Ovary (tissue), 9 donors: ENCODE data around the gene TMEM30A. TPM values are rescaled to one million over a fixed set of nuclear protein-coding genes. Genes with fewer than 3 reads are reported as not detected.

Experiments used
- DNase-seq, 5 donors: peaks; one replicate each; pipeline ENCODE4 v3.0.0-alpha.2; 2019 to 2020
- H3K27ac ChIP-seq, 2 donors: fragments of 200-600 bp; one replicate each; pipeline versions ENCODE4 v1.5.1 to v1.8.0; 2019 to 2022
- H3K27me3 ChIP-seq: fragments of 200-600 bp; one replicate; pipeline ENCODE4 v1.8.0; 2022
- H3K36me3 ChIP-seq: fragments of 200-600 bp; sonication (generic); one replicate; pipeline ENCODE4 v1.5.1; 2019
- H3K4me1 ChIP-seq: one replicate; pipeline ENCODE4 v1.8.1; 2013; ENCODE audit warnings: mild to moderate bottlenecking, moderate library complexity; ENCODE audit not compliant: insufficient read depth
- H3K4me3 ChIP-seq: fragments of 200-600 bp; sonication (generic); one replicate; pipeline ENCODE4 v1.5.1; 2017
- H3K9me3 ChIP-seq, 2 donors: fragments of 200-600 bp in 1 of 2; sonication (generic) in 1 of 2; one replicate each; pipeline versions ENCODE4 v1.5.1 to v1.8.1; 2013 to 2019; ENCODE audit warnings: mild to moderate bottlenecking in 1 of 2, moderate library complexity in 1 of 2
- CTCF ChIP-seq, 3 donors: fragments of 450-650 bp in 2 of 3; fragments of 200-600 bp in 1 of 3; IDR thresholded peaks; one replicate each; pipeline versions ENCODE4 v1.5.1 to v1.8.0; 2016 to 2022; ENCODE audit warnings: antibody characterized with exemption in 3 of 3, mild to moderate bottlenecking in 1 of 3
- EP300 ChIP-seq: sonication (generic); formaldehyde crosslinking; IDR thresholded peaks from one replicate; pipeline ENCODE4 v1.6.1; 2017; ENCODE audit warnings: antibody characterized with exemption
- POLR2A ChIP-seq: fragments of 450-650 bp; IDR thresholded peaks from one replicate; pipeline ENCODE4 v1.6.1; 2017; ENCODE audit warnings: antibody characterized with exemption, mild to moderate bottlenecking, moderate library complexity
- WGBS, 3 donors: extraction: QIAGEN DNeasy Blood & Tissue Kit in 1 of 3; methylation state at CpG; one replicate each; pipeline versions ENCODE4 v1.1.5 to v1.1.7; 2013 to 2017; 5-methylcytosine and 5-hydroxymethylcytosine counted together
- intact Hi-C, 4 donors: fragments of 100-400 bp; cut with DNase I; formaldehyde crosslinking; loops; one replicate each; pipeline versions ENCODE4 v1.11.0 to v1.15.1; 2022 to 2023
- polyA plus RNA-seq, 2 donors: library from polyadenylated mRNA; stranded (reverse); fragments of 200-250 nt in 1 of 2; fragments of 350-450 nt in 1 of 2; fragmentation: Illumina TruSeq in 1 of 2; extraction: RNeasy Lipid Tissue Mini Kit (QIAGEN cat#74804) in 1 of 2; gene quantifications; one replicate each; pipeline ENCODE4 v1.2.3, GENCODE V29; 2013 to 2014
- total RNA-seq, 7 donors: library from RNA; depleted of rRNA in 2 of 7; stranded (reverse); fragments of >200 nt in 2 of 7; fragmentation: NEBNext Ultra II Directional in 3 of 7; extraction: Animal tissue kit (Norgen Biotek cat#: 25700) in 3 of 7; gene quantifications; one replicate each; pipeline versions ENCODE4 v1.1.0 to v1.2.4, GENCODE V29; 2016 to 2023
- donor health status: DM: no; HTN: no; CAD: no; lungs with moderate emphysema.
- donor health status: DM: no; HTN: no; CAD: no.
- donor health status: Bipolar disorder and iron deficiency.
- donor health status: DM: yes; HTN: yes; CAD: no.
- donor health status: DM: no; HTN: no; CAD: no.
- donor health status: DM: yes; HTN: yes; CAD: no.

Gene TMEM30A
- total and polyA plus RNA-seq, 9 donors, result 46.1 to 88.0 (median 71.1) TPM

GRCh38 chr6:75243333-75244062 is 41.1 kb downstream of the TMEM30A start, which contains the start of gene COX7A2:
Gene COX7A2, minus strand, starts transcription at chr6:75243801. Its CDS starts 67 bp downstream, at chr6:75243734.
- TF ChIP-seq EP300, result no peak
- peak; percentile 90 for TF ChIP-seq POLR2A
- Histone ChIP-seq H3K27me3 (no peaks in the 10 kb centered on the region), H3K27ac (peak within 1 kb of the TSS; percentile 79 to 84), H3K4me3 (peak within 1 kb of the TSS; percentile 86), H3K36me3 (no peaks in the 10 kb centered on the region), H3K4me1 (peaks cover 5% of the 10 kb centered on the region), H3K9me3 (no peaks in the 10 kb centered on the region)
- peak; percentile 78 to 88 (median 85) for DNase-seq
- 0 to 1% (median 0%) methylated on average over 36 of the region's 36 CpGs for WGBS, 3 donors
- intact Hi-C loops, result loop anchor here in 1 of 4 donors (5.0 kb wide), 1 partner anchor 354 kb away; no protein-coding TSS in a partner anchor

GRCh38 chr6:75236630-75237029 is 48.0 kb downstream of the TMEM30A start:
- H3K4me3 ChIP-seq, result no peak overlapping the region
- no peaks in the 10 kb centered on the region for H3K36me3 ChIP-seq
- 81 to 93% (median 86%) methylated on average over 4 of the region's 4 CpGs for WGBS, 3 donors
- DNase-seq, result no peak
- intact Hi-C loops, result no loop called here
- H3K27me3 ChIP-seq, result no peaks in the 10 kb centered on the region
- peaks cover 3% of the 10 kb centered on the region for H3K4me1 ChIP-seq
- H3K9me3 ChIP-seq, result no peaks in the 10 kb centered on the region
- TF ChIP-seq POLR2A (no peak), EP300 (no peak), CTCF (IDR thresholded peaks at IDR 0.05) (no peak)
- no peak overlapping the region for H3K27ac ChIP-seq

- 77 to 89% (median 84%) methylated on average over 2 of the region's 2 CpGs for WGBS, 3 donors
- no peak for TF ChIP-seq CTCF (IDR thresholded peaks at IDR 0.05)
- no peak for TF ChIP-seq EP300
- TF ChIP-seq POLR2A, result no peak
These were observed 49.3 kb downstream of the TMEM30A start for GRCh38 chr6:75235271-75235670.

GRCh38 chr6:75234126-75234865 is 50.3 kb downstream of the TMEM30A start:
- H3K4me1 ChIP-seq, result peaks cover 3% of the 10 kb centered on the region
- 27 to 34% (median 28%) methylated on average over 3 of the region's 3 CpGs for WGBS, 3 donors
- DNase-seq, result no peak
- no peaks in the 10 kb centered on the region for H3K27me3 ChIP-seq
- H3K36me3 ChIP-seq, result no peaks in the 10 kb centered on the region
- TF ChIP-seq POLR2A, result no peak
- no peak for TF ChIP-seq CTCF (IDR thresholded peaks at IDR 0.05)
- no peak for TF ChIP-seq EP300
- no peak overlapping the region for H3K4me3 ChIP-seq
- intact Hi-C loops, result no loop called here
- no peak overlapping the region for H3K27ac ChIP-seq
- no peaks in the 10 kb centered on the region for H3K9me3 ChIP-seq

More at GRCh38 chr6:75235271-75235670, 49.3 kb downstream of the TMEM30A start:
- intact Hi-C loops, result no loop called here
- no peaks in the 10 kb centered on the region for H3K27me3 ChIP-seq
- no peak overlapping the region for H3K4me3 ChIP-seq
- no peak overlapping the region for H3K27ac ChIP-seq
- peaks cover 3% of the 10 kb centered on the region for H3K4me1 ChIP-seq
- DNase-seq, result no peak
- no peaks in the 10 kb centered on the region for H3K36me3 ChIP-seq
- no peaks in the 10 kb centered on the region for H3K9me3 ChIP-seq
